ENCODE data around the gene MARCKS.

Gene MARCKS, protein sequence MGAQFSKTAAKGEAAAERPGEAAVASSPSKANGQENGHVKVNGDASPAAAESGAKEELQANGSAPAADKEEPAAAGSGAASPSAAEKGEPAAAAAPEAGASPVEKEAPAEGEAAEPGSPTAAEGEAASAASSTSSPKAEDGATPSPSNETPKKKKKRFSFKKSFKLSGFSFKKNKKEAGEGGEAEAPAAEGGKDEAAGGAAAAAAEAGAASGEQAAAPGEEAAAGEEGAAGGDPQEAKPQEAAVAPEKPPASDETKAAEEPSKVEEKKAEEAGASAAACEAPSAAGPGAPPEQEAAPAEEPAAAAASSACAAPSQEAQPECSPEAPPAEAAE

GRCh38 chr6:113856625-113857555, at the start of gene MARCKS:
TSS of gene MARCKS (plus strand) at chr6:113857345. CDS start at chr6:113857746, 401 bp downstream.
- DNase-seq = no peak

- no peak for DNase-seq
These were observed 47.3 kb upstream of the MARCKS start for GRCh38 chr6:113809826-113810225.

DNA sequence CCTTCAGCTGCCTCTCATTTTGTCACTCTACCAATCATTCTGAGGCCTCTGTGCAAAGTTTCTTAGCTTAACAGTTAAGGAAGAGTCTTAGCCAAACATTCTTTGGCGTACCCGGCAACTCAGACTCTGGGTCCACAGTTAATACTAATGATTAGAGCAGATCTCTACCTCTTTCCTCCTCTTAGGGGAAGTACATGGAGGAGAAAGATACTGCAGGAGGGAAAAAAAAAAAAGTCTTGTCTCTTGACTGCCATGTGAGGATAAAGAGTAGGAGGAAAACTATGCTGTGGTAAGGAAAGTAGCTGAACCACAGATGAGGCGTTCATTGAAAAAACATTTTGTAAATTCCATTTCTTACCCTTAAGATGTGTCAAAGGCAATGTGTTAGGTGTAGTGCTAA, 44.0 kb upstream of the MARCKS start:
- DNase-seq = no peak

DNA sequence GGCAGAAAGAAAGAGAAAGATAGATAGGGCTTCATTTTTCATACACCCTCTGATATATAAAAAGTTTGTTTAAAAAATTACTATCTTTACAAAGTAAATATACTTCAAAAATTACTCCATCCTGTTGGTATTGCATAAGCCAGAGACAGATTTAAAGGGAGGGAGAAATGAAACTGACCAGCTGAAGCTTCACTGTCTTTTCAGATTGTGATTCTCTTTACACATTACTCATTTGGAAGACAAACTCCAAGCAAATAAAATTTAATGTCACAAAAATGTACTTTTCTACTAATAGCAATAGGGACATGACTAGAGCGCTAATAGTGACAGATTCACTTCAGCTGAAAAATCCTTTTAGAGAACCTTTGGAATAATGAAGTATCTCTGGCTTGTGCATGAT, 38.6 kb upstream of the MARCKS start:
- no peak for DNase-seq

GRCh38 chr6:113819169-113819830, 37.8 kb upstream of the MARCKS start:
- no peak for DNase-seq

- no peak for DNase-seq
These were observed 36.4 kb upstream of the MARCKS start for GRCh38 chr6:113820761-113821160.

DNA sequence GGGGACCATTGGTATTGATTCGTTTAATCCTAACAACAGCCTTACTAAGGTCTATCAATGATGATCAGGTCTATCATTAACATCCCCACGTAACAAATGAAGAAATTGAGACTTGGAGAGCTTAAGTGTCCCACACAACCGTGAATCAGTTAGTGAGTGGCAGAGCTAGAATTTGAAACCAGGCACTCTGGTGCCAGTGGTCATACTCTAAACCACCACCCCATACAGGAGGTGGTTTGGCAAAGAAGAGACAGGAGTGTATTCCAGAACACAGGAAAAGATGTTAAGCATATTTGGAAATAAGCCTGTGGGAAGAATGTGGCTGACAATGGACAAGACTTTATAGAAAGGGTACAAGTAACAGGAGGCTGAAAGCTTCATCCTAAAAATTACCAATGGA, 35.7 kb upstream of the MARCKS start:
- no peak for DNase-seq

DNA sequence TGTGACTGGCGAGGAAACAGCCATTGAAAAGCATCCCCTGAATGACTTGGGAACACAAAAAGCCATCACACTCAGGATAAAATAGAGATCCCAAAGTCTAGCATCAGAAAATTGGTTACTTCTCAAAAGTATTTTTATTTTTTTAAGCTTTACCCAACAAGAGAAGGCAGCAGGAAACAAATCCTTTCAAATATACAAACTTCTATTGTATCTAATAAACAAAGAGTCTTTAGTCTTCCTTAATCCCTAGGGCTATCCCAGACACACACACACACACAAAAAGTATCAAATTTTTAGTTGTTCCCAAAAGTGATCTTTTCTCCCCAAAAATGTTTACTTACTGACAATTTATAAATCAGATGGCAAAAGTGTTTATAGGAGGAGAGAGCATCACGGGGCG, 33.2 kb upstream of the MARCKS start:
- DNase-seq = no peak

- DNase-seq = no peak
These were observed 32.7 kb upstream of the MARCKS start for GRCh38 chr6:113824411-113824810.

DNA sequence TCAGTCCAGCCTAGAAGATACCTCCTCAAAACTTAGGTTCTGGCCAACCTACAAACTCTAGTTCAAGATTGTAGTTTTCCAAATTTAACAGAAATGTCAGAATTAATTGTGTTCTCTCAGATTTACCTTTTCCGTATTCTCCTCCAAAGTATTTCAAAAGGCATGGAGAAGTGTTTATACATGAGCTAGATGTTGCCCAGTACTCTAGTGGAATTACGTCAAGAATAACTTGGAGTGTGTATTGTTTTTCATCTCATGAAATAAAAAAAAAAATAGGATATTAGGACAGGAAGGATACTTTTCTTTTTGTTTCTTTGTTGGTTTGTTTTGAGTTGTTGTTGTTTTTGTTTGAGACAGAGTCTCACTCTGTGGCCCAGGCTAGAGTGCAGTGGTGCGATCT, 32.3 kb upstream of the MARCKS start:
- DNase-seq = no peak

- no peak for DNase-seq
These were observed 31.4 kb upstream of the MARCKS start for GRCh38 chr6:113825781-113826180.

DNA sequence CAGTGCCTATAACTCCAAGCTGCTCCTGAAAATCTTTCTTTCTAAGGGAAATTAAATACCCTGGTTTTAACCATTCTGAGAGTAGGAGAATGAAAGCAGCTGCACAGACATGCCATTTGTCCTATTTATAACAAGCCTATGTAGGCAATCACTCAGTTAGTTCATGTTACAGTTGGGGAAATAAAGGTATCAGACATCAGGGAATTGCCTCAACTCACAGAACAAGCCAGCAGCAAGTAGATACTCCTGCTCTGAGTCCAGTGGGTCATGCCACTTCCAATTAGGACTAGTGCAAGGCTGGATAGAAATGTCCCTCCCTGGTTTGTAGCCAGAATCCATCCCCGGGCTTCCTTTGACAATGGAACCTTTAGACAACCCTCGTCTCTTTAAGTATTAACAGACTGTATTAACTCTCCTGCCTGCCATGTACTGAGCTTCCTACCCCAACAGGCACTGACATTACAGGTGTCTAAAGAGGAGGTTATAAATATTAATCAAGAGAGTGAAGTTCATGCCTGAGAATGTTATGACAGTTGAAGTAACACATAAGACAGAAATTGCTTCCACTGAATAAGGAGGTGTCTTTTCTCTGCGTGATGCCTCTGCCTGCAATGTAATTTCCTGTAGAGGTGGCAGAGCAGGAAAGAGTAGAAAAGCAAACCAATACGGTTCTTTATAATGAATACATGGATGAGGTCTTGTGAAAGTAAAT, 28.0 kb upstream of the MARCKS start:
- no peak for DNase-seq

GRCh38 chr6:113829696-113830045, 27.5 kb upstream of the MARCKS start:
- DNase-seq = no peak

DNA sequence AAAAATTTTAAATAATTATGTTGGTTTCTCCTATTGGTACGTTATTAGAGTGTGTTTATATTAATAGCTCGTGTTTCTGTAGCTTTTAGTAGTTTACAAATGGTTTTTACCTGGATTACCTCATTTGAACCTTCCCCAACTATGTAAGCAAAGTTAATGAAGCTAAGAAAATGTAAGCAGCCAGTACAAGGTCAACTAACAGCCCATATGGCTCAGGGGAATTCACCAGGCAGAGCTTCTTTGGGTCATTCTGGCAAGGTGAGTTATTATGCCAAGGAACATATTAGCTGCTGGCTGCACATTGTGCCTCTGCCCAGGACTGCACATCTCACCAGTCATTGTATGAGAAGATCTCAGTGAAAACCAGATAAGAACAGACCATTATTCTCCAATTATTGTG, 27.0 kb upstream of the MARCKS start:
- no peak for DNase-seq

- DNase-seq = no peak
These were observed 23.6 kb upstream of the MARCKS start for GRCh38 chr6:113833537-113833936.

- DNase-seq = no peak
These were observed 20.0 kb upstream of the MARCKS start for GRCh38 chr6:113837170-113837569.

- DNase-seq = no peak
These were observed 15.0 kb upstream of the MARCKS start for GRCh38 chr6:113842165-113842564.

- DNase-seq = no peak
These were observed 13.6 kb upstream of the MARCKS start for GRCh38 chr6:113843500-113844073.

- no peak for DNase-seq
These were observed 10.6 kb upstream of the MARCKS start for GRCh38 chr6:113846577-113846976.

- DNase-seq = no peak
These were observed 9.7 kb upstream of the MARCKS start for GRCh38 chr6:113847447-113847846.

- DNase-seq = no peak
These were observed 8.9 kb upstream of the MARCKS start for GRCh38 chr6:113848280-113848679.

- no peak for DNase-seq
These were observed 8.3 kb upstream of the MARCKS start for GRCh38 chr6:113848811-113849210.

GRCh38 chr6:113853252-113853651, 3.9 kb upstream of the MARCKS start:
- no peak for DNase-seq
